HG03045 (cell line): ENCODE data around the gene EIF4E2.

Source experiments
- ATAC-seq: cut with Tn5 transposase; IDR thresholded peaks from one replicate; pipeline ENCODE4 v1.9.1; 2021; ENCODE audit warnings: mild to moderate bottlenecking, moderate library complexity; ENCODE audit not compliant: unreplicated experiment

EIF4E2 gene

DNA sequence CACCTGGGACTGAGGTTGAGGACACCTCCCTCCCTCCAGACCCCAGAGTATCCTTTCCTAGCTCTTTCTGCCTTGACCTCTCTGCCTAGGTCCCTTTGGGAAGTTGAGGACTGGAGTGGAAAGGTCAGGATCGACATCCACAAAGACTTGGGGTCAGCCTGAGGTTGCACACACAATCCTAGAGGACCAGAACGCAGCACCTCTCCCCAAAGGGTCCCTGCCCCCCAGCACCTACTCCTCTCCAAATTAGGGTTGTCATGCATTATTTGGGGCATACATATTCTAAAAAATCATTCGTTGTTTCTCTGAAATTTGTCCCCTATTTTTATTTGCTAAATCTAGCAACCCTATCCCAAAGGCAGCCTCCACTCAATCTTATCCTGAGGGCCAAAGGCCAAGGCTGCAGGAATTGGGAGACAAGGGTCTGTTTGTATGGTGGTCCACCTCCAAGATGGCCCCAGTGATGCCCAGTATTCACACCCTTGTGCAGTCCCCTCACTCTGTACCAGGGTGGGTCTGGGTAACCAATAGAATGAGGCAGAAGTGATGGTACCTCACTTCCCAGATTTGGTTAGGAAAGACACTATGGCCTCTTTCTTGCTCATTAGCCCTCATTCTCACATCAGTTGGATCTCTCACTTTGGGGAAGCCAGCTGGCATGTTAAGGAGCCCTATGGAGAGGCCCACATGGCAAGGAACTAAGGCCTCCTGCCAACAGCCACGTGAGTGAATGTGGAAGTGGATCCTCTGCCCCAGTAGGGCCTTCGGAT, 14.5 kb upstream of the EIF4E2 start:
- ATAC-seq, result no peak

DNA sequence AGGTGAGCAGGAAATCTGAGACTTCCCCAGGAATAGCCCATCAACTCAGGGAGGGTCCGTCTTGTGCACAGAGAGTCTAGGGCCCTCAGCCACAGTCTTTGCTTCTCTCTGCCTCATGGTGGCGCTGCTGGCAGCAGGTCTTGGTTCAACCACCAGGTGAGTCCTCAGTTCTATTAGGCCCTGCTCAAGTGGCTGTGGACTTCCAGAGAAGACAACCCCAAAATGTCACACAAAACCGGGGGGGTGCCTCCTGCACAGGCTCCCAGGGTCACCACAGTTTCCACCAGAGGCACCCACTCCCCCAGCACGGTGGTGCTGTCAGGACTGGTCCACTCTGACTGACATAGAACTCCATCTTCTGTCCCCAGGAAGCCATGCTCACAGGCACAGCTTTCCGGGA, 13.4 kb upstream of the EIF4E2 start:
- no peak for ATAC-seq

DNA sequence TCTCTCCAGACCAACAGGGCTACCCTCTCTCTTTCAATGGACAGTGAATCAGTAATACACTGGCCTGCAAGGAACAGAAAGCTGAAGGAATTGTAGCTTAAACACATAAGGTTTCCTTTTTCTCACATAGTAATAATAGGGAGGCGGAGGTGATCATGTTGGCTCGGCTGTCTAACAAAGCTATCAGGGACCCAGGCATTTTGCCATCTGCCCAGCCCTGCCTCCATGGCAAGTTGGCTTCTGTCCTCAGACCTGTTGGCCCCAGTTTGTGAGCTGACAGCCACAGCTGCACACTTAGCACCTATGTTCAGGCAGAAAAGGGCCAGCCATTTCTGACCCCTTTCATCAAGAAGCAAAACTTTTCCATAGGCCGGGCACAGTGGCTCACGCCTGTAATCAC, 13.0 kb upstream of the EIF4E2 start:
- ATAC-seq, result no peak

DNA sequence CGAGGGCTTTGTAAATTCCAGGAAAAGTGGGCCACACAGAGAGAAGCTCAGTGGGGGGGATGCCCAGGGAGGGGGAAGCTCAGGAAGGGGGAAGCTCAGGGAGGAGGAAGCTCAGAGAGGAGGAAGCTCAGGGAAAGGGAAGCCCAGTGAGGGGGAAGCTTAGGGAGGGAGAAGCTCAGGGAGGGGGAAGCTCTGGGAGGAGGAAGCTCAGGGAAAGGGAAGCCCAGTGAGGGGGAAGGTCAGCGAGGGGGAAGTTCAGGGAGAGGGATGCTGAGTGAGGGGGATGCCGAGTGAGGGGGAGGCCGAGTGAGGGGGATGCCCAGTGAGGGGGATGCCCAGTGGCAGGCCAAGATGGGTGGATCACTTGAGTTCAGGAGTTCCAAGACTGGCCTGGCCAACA, 11.8 kb upstream of the EIF4E2 start:
- no peak for ATAC-seq

DNA sequence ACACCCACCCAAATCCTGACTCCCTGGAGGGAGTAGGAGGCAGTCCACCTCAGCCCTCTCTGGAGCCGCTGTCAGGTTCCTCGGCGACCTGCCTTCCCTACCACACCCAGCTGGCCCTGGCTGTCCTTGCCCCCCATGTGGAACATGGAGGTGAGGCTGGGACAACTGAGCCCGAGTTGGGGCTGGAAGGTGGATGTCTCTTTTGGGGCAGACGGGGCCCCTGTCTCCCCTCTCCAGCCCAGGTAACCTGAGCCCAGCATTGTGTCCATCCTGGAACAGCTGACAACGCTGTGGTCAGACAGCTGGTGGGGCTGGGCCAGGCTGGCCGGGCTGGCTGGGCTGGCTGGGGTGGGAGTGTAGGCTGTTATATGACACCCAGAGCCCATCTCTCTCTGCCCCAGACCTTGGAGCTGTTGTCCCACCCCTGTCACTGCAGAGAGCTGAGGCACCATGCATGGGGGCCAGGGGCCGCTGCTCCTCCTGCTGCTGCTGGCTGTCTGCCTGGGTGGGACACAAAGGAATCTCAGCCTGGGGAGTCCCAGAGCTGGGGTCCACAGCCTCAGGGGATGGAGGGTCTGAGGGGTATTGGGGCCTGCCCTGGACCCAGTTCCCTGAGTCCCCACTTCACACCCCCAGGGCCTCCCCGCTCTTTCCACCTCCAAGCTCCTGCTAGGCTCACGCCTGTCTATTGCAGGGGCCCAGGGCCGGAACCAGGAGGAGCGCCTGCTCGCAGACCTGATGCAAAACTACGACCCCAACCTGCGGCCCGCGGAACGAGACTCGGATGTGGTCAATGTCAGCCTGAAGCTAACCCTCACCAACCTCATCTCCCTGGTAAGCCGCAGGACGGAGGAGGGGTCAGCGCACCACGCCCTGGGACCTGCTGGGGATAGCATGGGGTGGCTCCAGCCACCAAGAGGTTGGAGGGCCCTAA, 10.9 kb upstream of the EIF4E2 start, which contains the start of gene CHRNG:
Gene CHRNG (plus strand): TSS at position 395 of the 934 bp plus-strand sequence. CDS start 56 bp downstream, at position 451.
- no peak for ATAC-seq

DNA sequence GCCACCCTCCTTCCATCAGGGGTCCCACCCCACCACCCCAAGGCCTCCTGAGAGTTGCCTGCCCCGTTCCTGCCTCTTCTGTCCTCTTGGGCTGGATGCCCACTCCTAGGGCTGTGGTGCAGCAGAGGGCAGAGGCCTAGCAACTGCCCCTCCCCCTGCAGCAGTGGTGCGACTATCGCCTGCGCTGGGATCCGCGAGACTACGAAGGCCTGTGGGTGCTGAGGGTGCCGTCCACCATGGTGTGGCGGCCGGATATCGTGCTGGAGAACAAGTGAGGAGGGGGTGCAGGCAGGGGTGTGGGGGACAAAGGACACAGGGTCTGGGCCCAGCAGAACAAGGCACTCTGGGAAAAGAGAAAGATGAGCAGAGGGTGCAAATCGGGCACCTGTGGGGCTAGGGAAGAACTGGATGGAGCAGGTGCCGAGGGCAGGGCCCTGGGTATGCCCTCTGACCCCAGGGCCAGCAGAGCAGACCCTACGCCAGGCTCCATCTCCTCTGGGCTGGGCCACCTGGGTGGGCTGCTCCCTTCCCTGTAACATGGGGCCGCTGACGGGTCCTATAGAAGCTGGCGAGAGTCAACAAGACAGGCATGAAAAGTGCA, 9.9 kb upstream of the EIF4E2 start:
- ATAC-seq, result no peak

DNA sequence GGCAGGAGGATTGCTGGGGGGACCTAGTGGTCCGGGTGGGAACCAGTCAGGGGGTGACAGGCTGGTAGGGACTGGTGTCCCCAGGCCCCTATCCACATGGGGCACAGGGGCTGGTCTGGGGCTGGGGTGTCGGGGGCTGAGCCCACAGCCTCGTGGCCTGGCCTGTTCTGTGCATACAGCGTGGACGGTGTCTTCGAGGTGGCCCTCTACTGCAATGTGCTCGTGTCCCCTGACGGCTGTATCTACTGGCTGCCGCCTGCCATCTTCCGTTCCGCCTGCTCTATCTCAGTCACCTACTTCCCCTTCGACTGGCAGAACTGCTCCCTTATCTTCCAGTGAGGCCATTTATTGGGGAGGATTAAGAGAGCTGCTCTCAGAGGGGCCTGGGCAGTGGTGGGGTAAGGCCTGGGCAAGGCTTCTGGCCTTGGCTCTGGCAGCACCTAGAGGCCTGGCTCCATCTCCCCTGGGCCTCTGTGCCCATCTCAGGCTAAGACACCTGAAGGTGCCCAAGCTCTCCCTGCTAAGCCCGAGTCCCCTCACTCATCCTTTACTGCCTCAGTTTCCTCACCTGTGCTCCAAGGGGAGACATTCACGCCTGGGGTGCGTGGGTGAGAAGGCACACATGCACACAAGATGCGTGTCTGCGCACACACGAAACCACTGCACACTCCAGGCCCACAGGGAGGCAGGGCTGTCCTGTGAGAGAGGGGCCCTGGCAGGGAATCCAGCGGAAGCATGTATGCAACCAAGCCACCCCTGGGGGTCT, 9.1 kb upstream of the EIF4E2 start:
- ATAC-seq, result no peak

DNA sequence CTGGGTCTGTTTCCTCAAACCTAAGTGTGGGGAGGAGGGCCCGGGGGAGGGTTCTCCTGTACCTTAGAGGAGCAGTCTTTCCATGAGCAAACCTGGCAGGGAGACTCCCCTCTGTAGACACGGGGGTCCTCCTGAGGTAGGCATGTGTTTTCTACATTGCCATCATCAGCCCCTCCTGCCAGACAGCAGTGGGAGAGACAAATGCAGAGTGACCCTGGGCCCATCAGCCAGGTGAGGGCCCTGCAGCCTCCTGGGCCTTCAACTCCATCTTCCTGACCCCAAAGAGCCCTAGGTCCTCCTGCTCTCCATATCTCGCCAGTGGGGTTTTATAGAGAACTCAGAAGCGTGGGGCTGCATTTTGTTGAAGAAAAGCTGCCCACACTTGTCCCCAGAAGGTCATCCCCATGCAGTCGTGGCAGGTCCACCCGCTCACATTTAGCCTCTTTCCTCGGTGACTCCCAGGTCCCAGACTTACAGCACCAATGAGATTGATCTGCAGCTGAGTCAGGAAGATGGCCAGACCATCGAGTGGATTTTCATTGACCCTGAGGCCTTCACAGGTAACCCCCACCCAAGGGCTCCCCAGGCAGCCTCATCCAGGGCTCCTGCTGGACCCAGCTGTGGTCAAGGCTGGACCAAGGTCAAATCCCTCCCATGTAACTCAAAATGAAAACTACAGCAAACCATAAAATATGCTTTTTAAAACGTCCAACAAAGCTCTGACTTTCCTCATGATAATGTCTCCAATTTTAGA, 8.4 kb upstream of the EIF4E2 start:
- ATAC-seq, result no peak

DNA sequence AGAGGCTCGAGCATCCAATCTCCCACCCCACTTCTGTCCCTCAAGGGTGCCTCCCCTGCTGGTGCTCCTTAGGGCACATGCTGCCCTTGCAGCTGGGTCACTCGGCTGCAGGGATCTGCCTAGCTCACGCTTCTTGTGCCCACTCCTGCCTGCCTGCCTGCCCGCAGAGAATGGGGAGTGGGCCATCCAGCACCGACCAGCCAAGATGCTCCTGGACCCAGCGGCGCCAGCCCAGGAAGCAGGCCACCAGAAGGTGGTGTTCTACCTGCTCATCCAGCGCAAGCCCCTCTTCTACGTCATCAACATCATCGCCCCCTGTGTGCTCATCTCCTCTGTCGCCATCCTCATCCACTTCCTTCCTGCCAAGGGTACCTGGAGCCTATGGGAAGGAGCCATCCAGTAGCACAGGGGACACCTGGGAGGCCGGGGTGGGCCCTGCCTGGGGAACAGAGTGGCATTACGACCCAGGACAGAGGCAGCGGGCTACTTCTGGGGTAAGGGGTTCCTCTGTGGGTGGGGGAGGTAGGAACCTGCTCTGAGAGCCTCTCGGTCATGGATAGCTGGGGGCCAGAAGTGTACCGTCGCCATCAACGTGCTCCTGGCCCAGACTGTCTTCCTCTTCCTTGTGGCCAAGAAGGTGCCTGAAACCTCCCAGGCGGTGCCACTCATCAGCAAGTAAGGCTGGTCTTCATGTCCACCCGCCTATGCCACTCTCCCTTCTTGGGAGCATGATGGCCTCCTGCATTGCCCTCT, 7.6 kb upstream of the EIF4E2 start:
- no peak for ATAC-seq

DNA sequence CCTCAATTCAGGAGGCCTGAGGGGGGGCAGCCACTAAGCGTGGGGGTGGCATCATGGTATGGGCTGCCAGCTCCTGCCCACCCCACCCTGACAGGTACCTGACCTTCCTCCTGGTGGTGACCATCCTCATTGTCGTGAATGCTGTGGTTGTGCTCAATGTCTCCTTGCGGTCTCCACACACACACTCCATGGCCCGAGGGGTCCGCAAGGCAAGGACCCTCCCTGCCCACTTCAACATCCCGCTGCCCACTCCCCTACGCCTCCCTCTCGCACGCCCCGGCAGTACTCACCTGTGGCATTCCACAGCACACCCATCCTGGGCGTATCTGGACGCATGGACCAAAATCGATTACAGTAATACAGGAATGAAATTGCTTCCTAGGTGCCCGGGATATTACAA, 7.0 kb upstream of the EIF4E2 start:
- ATAC-seq, result no peak

DNA sequence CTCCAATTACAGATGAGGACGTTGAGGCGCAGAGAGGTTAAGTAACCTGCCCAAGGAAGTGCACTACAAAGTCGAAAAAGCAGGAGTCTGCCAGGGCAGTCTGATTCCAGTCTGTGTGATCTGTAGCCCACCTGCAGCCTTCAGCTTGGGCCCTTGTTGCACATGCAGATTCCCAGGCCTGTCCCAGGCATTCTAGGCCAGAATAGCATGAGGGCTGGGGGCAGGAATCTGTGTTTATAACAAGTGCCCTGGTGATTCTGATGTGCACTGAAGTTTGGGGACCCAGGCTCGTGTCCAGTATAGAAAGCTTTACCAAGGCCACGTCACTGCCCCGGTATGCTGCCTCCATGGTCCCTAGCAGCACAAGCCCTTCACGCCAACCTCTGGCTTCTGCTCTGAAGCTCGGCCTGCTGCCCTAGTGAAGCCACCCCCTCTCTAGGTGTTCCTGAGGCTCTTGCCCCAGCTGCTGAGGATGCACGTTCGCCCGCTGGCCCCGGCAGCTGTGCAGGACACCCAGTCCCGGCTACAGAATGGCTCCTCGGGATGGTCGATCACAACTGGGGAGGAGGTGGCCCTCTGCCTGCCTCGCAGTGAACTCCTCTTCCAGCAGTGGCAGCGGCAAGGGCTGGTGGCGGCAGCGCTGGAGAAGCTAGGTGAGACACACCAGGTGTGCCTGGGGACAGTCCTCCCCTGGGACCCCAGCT, 6.4 kb upstream of the EIF4E2 start:
- no peak for ATAC-seq

DNA sequence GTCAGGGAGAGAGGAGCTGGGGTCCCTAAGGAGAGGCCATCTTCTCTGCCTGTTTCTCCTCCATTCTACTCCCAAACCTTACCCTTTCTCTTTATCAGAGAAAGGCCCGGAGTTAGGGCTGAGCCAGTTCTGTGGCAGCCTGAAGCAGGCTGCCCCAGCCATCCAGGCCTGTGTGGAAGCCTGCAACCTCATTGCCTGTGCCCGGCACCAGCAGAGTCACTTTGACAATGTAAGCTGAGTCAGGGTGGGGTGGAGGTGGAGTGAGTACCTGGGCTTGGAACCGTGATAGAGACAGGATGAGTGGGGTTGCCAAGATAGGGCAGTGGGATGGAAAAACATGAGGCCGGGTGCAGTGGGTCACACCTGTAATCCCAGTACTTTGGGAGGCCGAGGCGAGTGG, 5.8 kb upstream of the EIF4E2 start:
- no peak for ATAC-seq

DNA sequence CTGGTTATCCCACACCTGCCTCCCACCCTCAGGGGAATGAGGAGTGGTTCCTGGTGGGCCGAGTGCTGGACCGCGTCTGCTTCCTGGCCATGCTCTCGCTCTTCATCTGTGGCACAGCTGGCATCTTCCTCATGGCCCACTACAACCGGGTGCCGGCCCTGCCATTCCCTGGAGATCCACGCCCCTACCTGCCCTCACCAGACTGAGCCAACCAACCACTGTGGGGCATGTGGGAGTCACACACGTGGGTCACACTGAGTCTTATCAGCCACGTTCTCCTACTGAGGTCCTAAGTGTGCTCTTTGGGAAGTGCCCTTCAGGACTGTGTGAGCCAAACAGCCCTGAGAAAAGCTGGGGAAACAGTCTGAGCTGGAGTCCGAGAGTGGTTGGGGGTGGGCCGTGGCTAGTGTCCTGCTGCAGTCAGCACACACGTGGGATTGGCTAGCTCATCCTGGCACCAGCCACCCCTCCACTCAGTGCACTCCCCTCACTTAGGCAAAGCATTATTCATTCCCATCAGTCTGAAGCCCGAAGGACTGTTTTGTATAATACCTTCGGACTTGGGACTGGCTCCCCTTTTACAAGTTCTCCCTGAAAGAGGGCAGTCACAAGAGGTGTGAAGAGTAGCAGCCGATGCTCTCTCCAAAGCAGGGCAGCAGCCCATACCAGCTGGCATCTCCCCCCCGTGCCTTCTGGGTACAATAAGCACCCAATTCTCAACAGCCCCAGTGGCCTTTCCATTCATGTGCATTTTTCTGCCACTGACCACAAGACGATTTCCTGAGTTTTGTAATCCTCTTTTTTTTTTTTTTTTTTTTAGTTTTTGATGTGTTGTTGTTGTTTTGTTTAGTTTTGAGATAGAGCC, 4.7 kb upstream of the EIF4E2 start:
- no peak for ATAC-seq

DNA sequence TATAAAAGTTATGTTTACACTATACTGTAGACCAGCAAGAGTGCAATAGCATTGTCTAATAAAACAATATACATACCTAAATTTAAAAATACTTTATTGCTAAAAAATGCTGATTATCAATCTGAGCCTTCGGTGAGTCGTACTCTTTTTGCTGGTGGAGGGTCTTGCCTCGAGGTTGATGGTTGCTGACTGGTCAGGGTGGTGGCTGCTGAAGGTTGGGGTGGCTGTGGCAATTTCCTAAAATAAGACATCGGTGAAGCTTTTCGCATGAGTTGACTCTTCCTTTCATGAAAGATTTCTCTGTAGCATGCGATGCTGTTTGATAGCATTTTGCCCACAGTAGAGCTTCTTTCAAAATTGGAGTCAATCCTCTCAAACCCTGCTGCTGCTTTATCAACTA, 2.5 kb upstream of the EIF4E2 start:
- no peak for ATAC-seq

DNA sequence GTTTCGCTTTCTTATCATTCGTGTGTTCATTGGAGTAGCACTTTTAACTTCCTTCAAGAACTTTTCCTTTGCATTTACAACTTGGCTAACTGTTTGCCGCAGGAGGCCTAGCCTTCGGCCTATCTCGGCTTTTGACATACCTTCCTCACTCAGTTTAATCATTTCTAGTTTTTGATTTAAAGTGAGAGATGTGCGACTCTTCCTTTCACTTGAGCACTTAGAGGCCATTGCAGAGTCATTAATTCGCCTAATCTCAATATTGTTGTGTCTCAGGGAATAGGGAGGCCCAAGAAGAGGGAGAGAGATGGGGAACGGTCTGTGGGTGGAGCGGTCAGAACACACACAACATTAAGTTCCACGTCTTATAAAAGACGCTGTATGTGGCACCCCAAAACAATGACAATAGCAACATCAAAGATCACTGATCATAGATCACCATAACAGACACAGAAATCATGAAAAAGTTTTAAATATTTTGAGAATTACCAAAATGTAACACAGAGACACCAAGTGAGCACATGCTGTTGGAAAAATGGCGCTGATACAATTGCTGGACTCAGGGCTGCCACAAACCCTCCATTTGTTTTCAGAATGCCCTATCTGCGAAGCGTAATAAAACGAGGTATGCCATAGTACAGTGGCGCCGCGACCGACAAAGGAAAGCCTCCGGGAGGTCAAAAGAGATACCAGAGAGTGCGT, 685 bp upstream of the EIF4E2 start:
- no peak for ATAC-seq

DNA sequence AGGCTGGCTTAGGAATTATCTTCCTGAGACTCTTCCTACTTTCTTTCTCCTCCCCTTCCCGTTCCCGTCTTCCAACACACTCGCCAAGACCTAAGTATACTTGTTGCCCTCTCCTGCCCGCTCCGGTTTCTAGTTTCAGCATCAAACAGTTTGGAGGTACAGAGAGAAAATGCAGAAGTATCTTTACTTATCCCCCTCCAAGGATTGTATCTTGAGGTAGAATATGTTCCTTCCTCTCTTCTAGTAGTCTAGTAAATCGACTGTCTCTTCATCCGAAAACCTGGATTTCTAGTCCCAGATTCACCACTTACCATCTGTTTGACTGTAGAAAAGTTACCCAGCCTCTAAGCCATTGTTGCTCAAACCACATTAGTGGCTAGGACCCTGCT, 755 bp downstream of the EIF4E2 start:
- no peak for ATAC-seq

DNA sequence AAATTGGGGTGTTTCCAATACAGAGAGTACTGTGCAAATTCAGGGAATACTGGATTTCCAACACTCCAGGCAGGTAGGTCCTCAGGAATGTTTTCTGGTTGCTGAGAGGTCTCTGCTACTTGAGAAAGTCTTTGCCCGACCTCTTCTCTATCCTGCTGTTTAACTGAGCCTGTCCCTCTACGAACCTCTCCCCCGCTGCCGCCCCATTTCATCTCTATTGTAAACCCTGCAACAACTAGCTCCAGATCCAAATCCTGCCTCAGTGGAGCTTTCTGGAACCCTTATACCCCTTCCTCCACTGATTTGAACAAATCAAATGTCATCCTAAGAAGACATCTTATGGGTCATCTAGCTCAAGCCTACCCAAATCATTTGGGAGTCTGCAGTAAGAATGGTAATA, 1.3 kb downstream of the EIF4E2 start:
- ATAC-seq, result no peak
